GM23248 (cell line): ENCODE results near the gene EMC7.
"Not testable (repeated sequence)": the region's sequence is repeated elsewhere in the genome, so short reads cannot be mapped to it uniquely, and the experiment has no call there.

Experiments used
- EZH2 ChIP-seq: fragments of 200-600 bp; sonication (generic); IDR thresholded peaks from 2 replicates; pipeline ENCODE4 v1.6.1; 2018; ENCODE audit warnings: antibody characterized with exemption, mild to moderate bottlenecking; ENCODE audit not compliant: insufficient read depth, poor library complexity, severe bottlenecking
- EZH2phosphoT487 ChIP-seq: fragments of 200-600 bp; sonication (generic); IDR thresholded peaks from 2 replicates; pipeline ENCODE4 v1.6.1; 2018; ENCODE audit warnings: antibody characterized with exemption, moderate library complexity, mild to moderate bottlenecking, low read depth; ENCODE audit not compliant: insufficient read depth

- TF ChIP-seq EZH2phosphoT487, EZH2: not testable (repeated sequence)
Observed at GRCh38 chr15:34120420-34120819, 18.8 kb upstream of the EMC7 start.
